Caco-2 (cell line): ENCODE measurements around the gene PPM1L. TPM values are rescaled to one million over a fixed set of nuclear protein-coding genes. Genes with fewer than 3 reads are reported as not detected.

Source experiments
- BruUV-seq: library from RNA; stranded (reverse); fragments of 400-500 nt; replicated peaks from 2 replicates; lab custom pipeline; 2021; lab: Mats Ljungman, UMichigan
- CTCF ChIA-PET: fragments of 300-600 bp; sonication (Branson Sonifier 250); formaldehyde crosslinking; loops from one replicate; lab custom pipeline; 2022; ENCODE audit warnings: antibody characterized with exemption; lab: Charles Lee
- POLR2A ChIA-PET: fragments of 300-600 bp; sonication (Branson Sonifier 250); formaldehyde crosslinking; loops from one replicate; lab custom pipeline; 2022; ENCODE audit warnings: antibody characterized with exemption; lab: Charles Lee
- DNase-seq, 2 experiments: peaks; one replicate each; pipeline versions ENCODE4 v3.0.0 to v3.0.0-alpha.2; 2020 to 2022
- H3K27me3 ChIP-seq: replicated peaks from 2 replicates; pipeline ENCODE4 v1.6.0; 2011; ENCODE audit warnings: low read length; ENCODE audit not compliant: control insufficient read depth, insufficient read depth
- H3K36me3 ChIP-seq: 2 replicates; pipeline ENCODE4 v1.5.1; 2011; ENCODE audit warnings: low read length; ENCODE audit not compliant: control insufficient read depth, insufficient read depth
- H3K4me1 ChIP-seq: fragments of 250-450 bp; sonication (Bioruptor Pico); 2 replicates; pipeline ENCODE4 v1.5.1; 2020; ENCODE audit warnings: mild to moderate bottlenecking
- H3K4me3 ChIP-seq: 2 replicates; pipeline ENCODE4 v1.5.1; 2011; ENCODE audit warnings: low read depth, mild to moderate bottlenecking, control low read depth, low read length
- H3K9me3 ChIP-seq: fragments of 250-450 bp; sonication (Bioruptor Pico); 2 replicates; pipeline ENCODE4 v1.5.1; 2020; ENCODE audit warnings: mild to moderate bottlenecking, moderate library complexity
- H3K27ac Mint-ChIP-seq: one replicate; pipeline ENCODE4 v1.8.0; 2022; ENCODE audit warnings: mixed read lengths; ENCODE audit not compliant: unreplicated experiment
- H3K27me3 Mint-ChIP-seq: one replicate; pipeline ENCODE4 v1.8.0; 2022; ENCODE audit warnings: mixed read lengths; ENCODE audit not compliant: insufficient read depth, unreplicated experiment
- H3K36me3 Mint-ChIP-seq: one replicate; pipeline ENCODE4 v1.8.0; 2022; ENCODE audit warnings: mild to moderate bottlenecking, mixed read lengths; ENCODE audit not compliant: insufficient read depth, unreplicated experiment
- H3K4me1 Mint-ChIP-seq: one replicate; pipeline ENCODE4 v1.8.0; 2022; ENCODE audit warnings: low read depth, mixed read lengths; ENCODE audit not compliant: unreplicated experiment
- H3K4me3 Mint-ChIP-seq: one replicate; pipeline ENCODE4 v1.8.0; 2022; ENCODE audit warnings: mild to moderate bottlenecking, moderate library complexity, mixed read lengths; ENCODE audit not compliant: unreplicated experiment
- H3K9me3 Mint-ChIP-seq: one replicate; pipeline ENCODE4 v1.8.0; 2022; ENCODE audit warnings: mixed read lengths; ENCODE audit not compliant: unreplicated experiment
- CTCF ChIP-seq, 2 experiments: fragments of 200-600 bp in 1 of 2; IDR thresholded peaks; 1 replicate in 1 of 2; 2 replicates in 1 of 2; pipeline versions ENCODE4 v1.5.1 to v1.8.0; 2011 to 2022; ENCODE audit warnings: antibody characterized with exemption in 1 of 2, control low read depth in 1 of 2, inconsistent platforms in 1 of 2, low read depth in 1 of 2, low read length in 1 of 2, mild to moderate bottlenecking in 1 of 2, moderate library complexity in 1 of 2; ENCODE audit not compliant: insufficient read depth in 1 of 2, severe bottlenecking in 1 of 2, unreplicated experiment in 1 of 2
- intact Hi-C: fragments of 100-400 bp; cut with micrococcal nuclease; formaldehyde crosslinking; loops from one replicate; pipeline ENCODE4 v1.10.0; 2022; ENCODE audit not compliant: unreplicated experiment
- total RNA-seq: library from RNA; stranded (reverse); gene quantifications from 2 replicates; pipeline ENCODE4 v1.2.3, GENCODE V29; 2022

PPM1L gene
- total RNA-seq, 1 experiment from 2014 or later: 2.0 TPM

GRCh38 chr3:161051856-161052255 is 295.8 kb downstream of the PPM1L start:
- intact Hi-C loops: no loop called here
- H3K4me1 ChIP-seq: no peaks in the 10 kb centered on the region
- no peak for TF ChIP-seq CTCF (IDR thresholded peaks at IDR 0.05; ENCODE audit: insufficient read depth in 1 of 2, low read depth in 1 of 2, low read length in 1 of 2, severe bottlenecking in 1 of 2, unreplicated experiment in 1 of 2)
- Mint-ChIP-seq H3K36me3 (no peaks in the 10 kb centered on the region), H3K27ac (no peak overlapping the region), H3K9me3 (no peaks in the 10 kb centered on the region), H3K4me1 (no peaks in the 10 kb centered on the region), H3K27me3 (no peaks in the 10 kb centered on the region), H3K4me3 (no peak overlapping the region)
- no peak for DNase-seq
- ChIA-PET POLR2A (no interaction called here), CTCF (no interaction called here)
- no peaks in the 10 kb centered on the region for H3K27me3 ChIP-seq
- H3K4me3 ChIP-seq: no peak overlapping the region
- H3K36me3 ChIP-seq: no peaks in the 10 kb centered on the region
- no peaks in the 10 kb centered on the region for H3K9me3 ChIP-seq
- BruUV-seq: no TSS peak

GRCh38 chr3:161054860-161055604 is 299.0 kb downstream of the PPM1L start:
- POLR2A ChIA-PET: no interaction called here
- H3K27ac Mint-ChIP-seq: no peak overlapping the region
- H3K4me1 Mint-ChIP-seq: no peaks in the 10 kb centered on the region
- no peak for TF ChIP-seq CTCF (IDR thresholded peaks at IDR 0.05; ENCODE audit: insufficient read depth in 1 of 2, low read depth in 1 of 2, low read length in 1 of 2, severe bottlenecking in 1 of 2, unreplicated experiment in 1 of 2)
- no peaks in the 10 kb centered on the region for H3K36me3 ChIP-seq
- no peaks in the 10 kb centered on the region for H3K9me3 ChIP-seq
- no peaks in the 10 kb centered on the region for H3K36me3 Mint-ChIP-seq
- H3K4me3 ChIP-seq: no peak overlapping the region
- no peaks in the 10 kb centered on the region for H3K27me3 ChIP-seq
- CTCF ChIA-PET: no interaction called here
- DNase-seq: no peak
- intact Hi-C loops: no loop called here
- no peaks in the 10 kb centered on the region for H3K27me3 Mint-ChIP-seq
- H3K9me3 Mint-ChIP-seq: no peaks in the 10 kb centered on the region
- no peak overlapping the region for H3K4me3 Mint-ChIP-seq
- no peaks in the 10 kb centered on the region for H3K4me1 ChIP-seq
- BruUV-seq: no TSS peak

GRCh38 chr3:161064413-161064812 is 308.4 kb downstream of the PPM1L start:
- no peaks in the 10 kb centered on the region for H3K9me3 Mint-ChIP-seq
- no peaks in the 10 kb centered on the region for H3K27me3 Mint-ChIP-seq
- ChIA-PET CTCF (no interaction called here), POLR2A (no interaction called here)
- no peak for TF ChIP-seq CTCF (IDR thresholded peaks at IDR 0.05; ENCODE audit: insufficient read depth in 1 of 2, low read depth in 1 of 2, low read length in 1 of 2, severe bottlenecking in 1 of 2, unreplicated experiment in 1 of 2)
- Histone ChIP-seq H3K36me3 (no peaks in the 10 kb centered on the region), H3K27me3 (no peaks in the 10 kb centered on the region), H3K9me3 (no peaks in the 10 kb centered on the region), H3K4me1 (no peaks in the 10 kb centered on the region), H3K4me3 (no peak overlapping the region)
- intact Hi-C loops: no loop called here
- no peaks in the 10 kb centered on the region for H3K36me3 Mint-ChIP-seq
- H3K4me1 Mint-ChIP-seq: no peaks in the 10 kb centered on the region
- no peak overlapping the region for H3K4me3 Mint-ChIP-seq
- no peak for DNase-seq
- no peak overlapping the region for H3K27ac Mint-ChIP-seq
- BruUV-seq: no TSS peak
